Right ventricle myocardium inferior (tissue), 1 donor: ENCODE measurements around the gene CBX6. TPM values are rescaled to one million over a fixed set of nuclear protein-coding genes. Genes with fewer than 3 reads are reported as not detected.
"Not testable (repeated sequence)": the region's sequence is repeated elsewhere in the genome, so short reads cannot be mapped to it uniquely, and the experiment has no call there.

Experiments used
- ATAC-seq: fragments of 200-7000 bp; cut with Tn5 transposase; one replicate; pipeline ENCODE4 v1.9.1; 2020; ENCODE audit warnings: mild to moderate bottlenecking, moderate library complexity
- DNase-seq: peaks from one replicate; pipeline ENCODE4 v3.0.0; 2021; ENCODE audit errors: missing footprints
- intact Hi-C: fragments of 100-400 bp; cut with DNase I; formaldehyde crosslinking; loops from one replicate; pipeline ENCODE4 v1.11.0; 2022
- long read RNA-seq: library from polyadenylated mRNA; unstranded; transcript quantifications from one replicate; pipeline ENCODE4 v2.0.0, GENCODE V29; 2021
- total RNA-seq: library from RNA; stranded (reverse); fragmentation: NEBNext Ultra II Directional; extraction: Animal tissue kit (Norgen Biotek cat#: 25700); gene quantifications from one replicate; pipeline ENCODE4 v1.2.1, GENCODE V29; 2021
- donor health status: DM: no; HTN: yes; CAD: no; lungs with severe emphysema.

The CBX6 gene
- 39.3 TPM for total RNA-seq
- long read RNA-seq, full-length matches to known transcripts, result 2 of 36 reads
- long read RNA-seq, partial matches to known transcripts, result 32 of 36 reads
- long read RNA-seq, other reads (novel, unspliced or antisense), result 2 of 36 reads

- ATAC-seq (peak; percentile 90), DNase-seq (peak; percentile 98)
- intact Hi-C loops, result loop anchor here (5.0 kb wide), 1 partner anchor 445 kb away; the partner anchor contains the start of gene RPL3
Measured at GRCh38 chr22:38872172-38872830, at the start of gene CBX6. TSS of gene CBX6 (minus strand) at chr22:38872216. CDS start at chr22:38872190, 26 bp downstream.

GRCh38 chr22:38921806-38922205 lies 49.8 kb upstream of the CBX6 start:
- no peak for ATAC-seq
- DNase-seq, result no peak
- intact Hi-C loops, result no loop called here

- intact Hi-C loops, result no loop called here
- no peak for DNase-seq
- ATAC-seq, result no peak
Measured at GRCh38 chr22:38921120-38921519, 49.1 kb upstream of the CBX6 start.

- intact Hi-C loops, result no loop called here
- DNase-seq, result no peak
- ATAC-seq, result no peak
Measured at GRCh38 chr22:38919631-38920190, 47.7 kb upstream of the CBX6 start.

- intact Hi-C loops, result no loop called here
- DNase-seq, result no peak
- no peak for ATAC-seq
Measured at GRCh38 chr22:38911434-38911833, 39.4 kb upstream of the CBX6 start.

- ATAC-seq (no peak), DNase-seq (no peak)
- intact Hi-C loops, result no loop called here
Measured at GRCh38 chr22:38907767-38908166, 35.8 kb upstream of the CBX6 start.

DNA sequence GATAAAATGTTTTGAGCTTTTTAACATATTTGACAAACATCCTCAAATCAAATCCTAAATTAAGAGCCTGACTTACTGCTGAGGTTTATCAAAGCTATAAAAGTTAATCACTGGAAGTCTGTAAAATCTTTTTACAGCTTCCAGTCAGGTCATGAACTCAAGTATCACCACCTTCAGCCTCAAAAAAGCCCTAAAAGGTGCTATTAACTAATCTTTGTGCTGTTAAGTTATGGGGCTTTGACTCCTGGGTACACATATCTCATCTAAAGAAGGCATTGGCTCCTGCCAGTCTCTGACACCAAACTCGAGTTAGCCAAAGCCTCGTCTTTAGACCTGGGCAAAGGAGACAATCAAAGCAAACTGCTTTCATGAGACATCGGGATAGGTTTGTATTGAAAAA lies 34.0 kb upstream of the CBX6 start:
- ATAC-seq (no peak), DNase-seq (no peak)
- intact Hi-C loops, result no loop called here

- DNase-seq, intact Hi-C loops, ATAC-seq: not testable (repeated sequence)
Measured at GRCh38 chr22:38904052-38904617, 32.1 kb upstream of the CBX6 start.

DNA sequence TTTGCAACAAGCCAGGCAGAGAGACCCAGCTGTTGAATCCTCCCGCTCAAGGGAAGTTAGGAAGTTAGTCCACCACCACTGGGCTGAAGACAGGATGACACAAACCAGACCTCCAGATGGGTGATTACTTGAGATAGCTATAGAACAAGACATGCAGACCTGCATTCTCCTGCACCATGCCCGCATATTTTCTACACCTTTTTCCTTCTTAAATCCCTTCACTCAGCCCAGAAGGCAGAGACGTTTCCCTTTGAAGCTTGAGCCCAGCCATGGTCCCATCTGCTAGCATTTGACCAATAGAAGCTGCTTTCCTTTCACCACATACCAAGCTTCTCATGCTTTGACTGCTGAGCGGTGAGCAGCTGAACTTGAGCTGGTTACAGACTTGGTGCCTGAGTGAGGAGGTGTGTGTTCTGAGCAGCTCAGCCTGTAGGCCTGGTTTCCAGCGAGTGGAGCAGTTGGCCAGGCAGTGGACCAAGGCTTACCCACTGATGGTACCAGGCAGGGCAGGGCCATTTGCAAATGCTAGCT lies 29.2 kb upstream of the CBX6 start:
- ATAC-seq (no peak), DNase-seq (no peak)
- intact Hi-C loops, result no loop called here

- ATAC-seq, result no peak
- intact Hi-C loops, result no loop called here
Measured at GRCh38 chr22:38900677-38901076, 28.7 kb upstream of the CBX6 start.

DNA sequence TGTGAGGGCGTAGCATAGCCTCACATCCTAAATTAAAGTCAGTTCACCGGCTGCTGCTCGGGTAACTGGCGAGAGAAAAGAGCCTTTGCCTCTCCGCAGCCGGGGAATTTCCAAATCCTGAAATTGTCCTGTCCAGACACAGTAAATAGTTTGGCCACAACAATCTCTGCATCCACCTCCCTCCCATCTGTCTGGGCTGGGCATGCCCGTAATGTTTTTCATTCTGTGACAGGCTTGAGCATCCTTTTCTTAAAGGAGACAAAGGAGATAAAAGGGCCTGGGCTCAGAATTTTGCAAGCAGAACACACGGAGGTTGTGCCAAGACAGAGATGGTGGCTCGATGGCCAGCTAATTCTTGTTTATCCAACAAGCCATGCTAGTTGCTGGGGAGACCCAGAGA lies 19.2 kb upstream of the CBX6 start:
- ATAC-seq, result no peak
- intact Hi-C loops, result no loop called here
- no peak for DNase-seq

More at GRCh38 chr22:38900677-38901076, 28.7 kb upstream of the CBX6 start:
- DNase-seq, result no peak

GRCh38 chr22:38890377-38890776 lies 18.4 kb upstream of the CBX6 start:
- DNase-seq, result no peak
- intact Hi-C loops, result no loop called here
- no peak for ATAC-seq

DNA sequence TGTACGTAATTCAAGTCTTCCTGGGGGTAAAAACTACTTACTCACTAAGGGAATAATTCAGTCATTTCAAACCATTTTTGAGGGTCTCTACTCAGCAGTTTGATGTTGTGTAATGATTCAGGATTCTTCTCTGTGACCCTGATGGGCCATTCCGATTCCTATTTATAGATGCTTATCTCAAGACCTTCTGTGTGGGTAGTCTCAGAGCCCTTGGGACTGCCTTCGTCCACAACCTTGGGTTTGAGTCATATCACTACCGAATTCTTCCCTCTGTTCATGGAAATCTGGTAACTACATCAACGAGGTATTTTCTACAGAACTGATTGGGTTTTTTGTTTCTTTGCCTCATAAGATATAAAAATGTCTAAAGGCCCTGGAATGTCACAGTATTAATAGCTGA lies 14.3 kb upstream of the CBX6 start:
- intact Hi-C loops, result no loop called here
- ATAC-seq (no peak), DNase-seq (no peak)

DNA sequence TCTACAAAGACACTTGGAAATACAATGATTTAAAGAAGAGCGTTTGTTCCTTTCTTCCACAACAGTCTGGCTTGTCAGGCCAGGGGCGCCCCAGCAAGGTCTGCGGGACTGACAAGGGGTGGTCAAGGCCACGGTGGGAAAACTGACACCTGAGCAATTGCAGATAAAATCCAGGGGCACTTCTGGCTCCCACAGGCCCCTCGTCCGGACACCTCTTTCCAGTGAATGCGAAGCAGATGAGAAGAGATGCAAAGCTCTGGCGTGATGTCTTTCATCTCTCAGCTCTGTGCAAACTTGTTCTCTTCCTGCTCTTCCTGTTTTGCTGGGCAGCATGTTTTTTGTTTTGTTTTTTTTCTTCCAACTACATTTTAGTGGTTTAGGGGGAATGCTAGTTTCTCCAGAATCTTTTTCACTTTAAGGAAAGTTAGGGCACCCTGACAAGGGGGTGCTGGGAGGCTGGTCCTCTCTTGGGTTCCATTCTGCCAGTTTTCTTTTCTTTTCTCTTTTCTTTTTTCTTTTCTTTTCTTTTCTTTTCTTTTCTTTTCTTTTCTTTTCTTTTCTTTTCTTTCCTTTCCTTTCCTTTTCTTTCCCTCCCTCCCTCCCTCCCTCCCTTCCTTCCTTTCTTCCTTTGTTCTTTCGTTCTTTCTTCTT lies 11.1 kb upstream of the CBX6 start:
- intact Hi-C loops, result no loop called here
- DNase-seq, result peak; percentile 43
- ATAC-seq, result no peak

- DNase-seq, result peak; percentile 64
- ATAC-seq, result peak; percentile 61
- intact Hi-C loops, result no loop called here
Measured at GRCh38 chr22:38881997-38882879, 10.2 kb upstream of the CBX6 start.

DNA sequence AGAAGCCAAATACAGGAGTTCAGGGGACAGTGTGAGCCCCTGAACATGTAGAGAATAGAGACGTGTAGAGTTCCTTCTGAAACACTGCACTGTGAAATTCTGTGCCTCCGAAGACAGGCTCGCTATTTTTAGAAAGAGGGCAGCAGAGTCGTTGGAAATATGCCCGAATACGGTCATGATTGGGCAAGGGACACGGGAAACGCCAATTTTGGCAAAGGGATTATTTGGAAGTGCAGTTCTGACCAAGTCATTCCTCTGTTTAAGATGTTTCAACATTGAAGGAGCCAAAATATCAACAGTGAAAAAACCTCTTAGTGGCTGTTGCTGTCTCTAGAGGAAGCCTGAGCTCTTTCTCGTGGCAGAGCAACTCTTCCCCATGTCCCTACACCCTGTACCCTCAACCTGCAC lies 9.5 kb upstream of the CBX6 start:
- DNase-seq (no peak), ATAC-seq (peak; percentile 60)
- intact Hi-C loops, result no loop called here

DNA sequence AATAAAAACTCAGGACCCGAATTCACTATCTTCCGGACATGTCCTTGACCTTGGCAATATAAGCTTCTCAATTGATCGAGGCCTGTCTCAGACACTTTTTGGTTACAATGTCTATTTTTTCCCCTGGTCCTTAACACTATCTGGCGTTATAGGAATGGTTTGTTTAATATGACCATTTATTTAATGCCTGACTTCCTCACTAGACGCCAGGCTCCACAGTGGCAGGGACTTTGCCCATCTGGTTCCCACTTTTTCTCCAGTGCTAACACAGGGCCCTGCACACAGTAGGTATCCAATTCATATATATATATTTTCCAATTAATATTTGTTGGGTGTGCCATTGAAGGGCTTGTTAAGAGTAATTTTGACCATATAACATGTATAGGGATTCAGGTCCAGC lies 7.9 kb upstream of the CBX6 start:
- intact Hi-C loops, result no loop called here
- no peak for ATAC-seq
- DNase-seq, result no peak

GRCh38 chr22:38879108-38879729 lies 7.2 kb upstream of the CBX6 start:
- no peak for ATAC-seq
- DNase-seq, result peak; percentile 50
- intact Hi-C loops, result no loop called here
